ENCODE results near the gene SLC22A31. TPM values are rescaled to one million over a fixed set of nuclear protein-coding genes. Genes with fewer than 3 reads are reported as not detected.

SLC22A31 gene
- total and polyA plus RNA-seq, 9 of the 15 experiments (the other 6 are each of a cell fraction or from before 2014, with no cell fraction given), result 0.29 to 2.2 (median 0.47) TPM; not detected in 3

- TF ChIP-seq, protein P1, sequence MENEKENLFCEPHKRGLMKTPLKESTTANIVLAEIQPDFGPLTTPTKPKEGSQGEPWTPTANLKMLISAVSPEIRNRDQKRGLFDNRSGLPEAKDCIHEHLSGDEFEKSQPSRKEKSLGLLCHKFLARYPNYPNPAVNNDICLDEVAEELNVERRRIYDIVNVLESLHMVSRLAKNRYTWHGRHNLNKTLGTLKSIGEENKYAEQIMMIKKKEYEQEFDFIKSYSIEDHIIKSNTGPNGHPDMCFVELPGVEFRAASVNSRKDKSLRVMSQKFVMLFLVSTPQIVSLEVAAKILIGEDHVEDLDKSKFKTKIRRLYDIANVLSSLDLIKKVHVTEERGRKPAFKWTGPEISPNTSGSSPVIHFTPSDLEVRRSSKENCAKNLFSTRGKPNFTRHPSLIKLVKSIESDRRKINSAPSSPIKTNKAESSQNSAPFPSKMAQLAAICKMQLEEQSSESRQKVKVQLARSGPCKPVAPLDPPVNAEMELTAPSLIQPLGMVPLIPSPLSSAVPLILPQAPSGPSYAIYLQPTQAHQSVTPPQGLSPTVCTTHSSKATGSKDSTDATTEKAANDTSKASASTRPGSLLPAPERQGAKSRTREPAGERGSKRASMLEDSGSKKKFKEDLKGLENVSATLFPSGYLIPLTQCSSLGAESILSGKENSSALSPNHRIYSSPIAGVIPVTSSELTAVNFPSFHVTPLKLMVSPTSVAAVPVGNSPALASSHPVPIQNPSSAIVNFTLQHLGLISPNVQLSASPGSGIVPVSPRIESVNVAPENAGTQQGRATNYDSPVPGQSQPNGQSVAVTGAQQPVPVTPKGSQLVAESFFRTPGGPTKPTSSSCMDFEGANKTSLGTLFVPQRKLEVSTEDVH (IDR thresholded peaks at IDR 0.05; ENCODE audit: low read depth, partially characterized antibody), result peak; percentile 84
- TF ChIP-seq, protein P2, sequence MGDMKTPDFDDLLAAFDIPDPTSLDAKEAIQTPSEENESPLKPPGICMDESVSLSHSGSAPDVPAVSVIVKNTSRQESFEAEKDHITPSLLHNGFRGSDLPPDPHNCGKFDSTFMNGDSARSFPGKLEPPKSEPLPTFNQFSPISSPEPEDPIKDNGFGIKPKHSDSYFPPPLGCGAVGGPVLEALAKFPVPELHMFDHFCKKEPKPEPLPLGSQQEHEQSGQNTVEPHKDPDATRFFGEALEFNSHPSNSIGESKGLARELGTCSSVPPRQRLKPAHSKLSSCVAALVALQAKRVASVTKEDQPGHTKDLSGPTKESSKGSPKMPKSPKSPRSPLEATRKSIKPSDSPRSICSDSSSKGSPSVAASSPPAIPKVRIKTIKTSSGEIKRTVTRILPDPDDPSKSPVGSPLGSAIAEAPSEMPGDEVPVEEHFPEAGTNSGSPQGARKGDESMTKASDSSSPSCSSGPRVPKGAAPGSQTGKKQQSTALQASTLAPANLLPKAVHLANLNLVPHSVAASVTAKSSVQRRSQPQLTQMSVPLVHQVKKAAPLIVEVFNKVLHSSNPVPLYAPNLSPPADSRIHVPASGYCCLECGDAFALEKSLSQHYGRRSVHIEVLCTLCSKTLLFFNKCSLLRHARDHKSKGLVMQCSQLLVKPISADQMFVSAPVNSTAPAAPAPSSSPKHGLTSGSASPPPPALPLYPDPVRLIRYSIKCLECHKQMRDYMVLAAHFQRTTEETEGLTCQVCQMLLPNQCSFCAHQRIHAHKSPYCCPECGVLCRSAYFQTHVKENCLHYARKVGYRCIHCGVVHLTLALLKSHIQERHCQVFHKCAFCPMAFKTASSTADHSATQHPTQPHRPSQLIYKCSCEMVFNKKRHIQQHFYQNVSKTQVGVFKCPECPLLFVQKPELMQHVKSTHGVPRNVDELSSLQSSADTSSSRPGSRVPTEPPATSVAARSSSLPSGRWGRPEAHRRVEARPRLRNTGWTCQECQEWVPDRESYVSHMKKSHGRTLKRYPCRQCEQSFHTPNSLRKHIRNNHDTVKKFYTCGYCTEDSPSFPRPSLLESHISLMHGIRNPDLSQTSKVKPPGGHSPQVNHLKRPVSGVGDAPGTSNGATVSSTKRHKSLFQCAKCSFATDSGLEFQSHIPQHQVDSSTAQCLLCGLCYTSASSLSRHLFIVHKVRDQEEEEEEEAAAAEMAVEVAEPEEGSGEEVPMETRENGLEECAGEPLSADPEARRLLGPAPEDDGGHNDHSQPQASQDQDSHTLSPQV (IDR thresholded peaks at IDR 0.05), result no peak
- TF ChIP-seq ZBTB17 (CRISPR knock-in tag; IDR thresholded peaks at IDR 0.05) (peak; percentile 48; the same call in 1 of the 2 replicates), ARNT (IDR thresholded peaks at IDR 0.05) (no peak), ZNF507 (tag; conservative IDR thresholded peaks at IDR 0.05) (no peak), BMI1 (IDR thresholded peaks at IDR 0.05; ENCODE audit: low read length) (no peak), ZMIZ1 (IDR thresholded peaks at IDR 0.05; ENCODE audit: low read depth in 2 of 2, low read length in 2 of 2) (0 out of 4 replicates have a peak, but pooled peaks of 1 of the 2 experiments have one; percentile 28), NR3C1 (CRISPR knock-in tag; IDR thresholded peaks at IDR 0.05) (no peak), FOXP4 (CRISPR knock-in tag; IDR thresholded peaks at IDR 0.05; ENCODE audit: borderline replicate concordance) (no peak), POLR2A (conservative IDR thresholded peaks at IDR 0.05) (peak; percentile 94)
- TF ChIP-seq, protein P3, sequence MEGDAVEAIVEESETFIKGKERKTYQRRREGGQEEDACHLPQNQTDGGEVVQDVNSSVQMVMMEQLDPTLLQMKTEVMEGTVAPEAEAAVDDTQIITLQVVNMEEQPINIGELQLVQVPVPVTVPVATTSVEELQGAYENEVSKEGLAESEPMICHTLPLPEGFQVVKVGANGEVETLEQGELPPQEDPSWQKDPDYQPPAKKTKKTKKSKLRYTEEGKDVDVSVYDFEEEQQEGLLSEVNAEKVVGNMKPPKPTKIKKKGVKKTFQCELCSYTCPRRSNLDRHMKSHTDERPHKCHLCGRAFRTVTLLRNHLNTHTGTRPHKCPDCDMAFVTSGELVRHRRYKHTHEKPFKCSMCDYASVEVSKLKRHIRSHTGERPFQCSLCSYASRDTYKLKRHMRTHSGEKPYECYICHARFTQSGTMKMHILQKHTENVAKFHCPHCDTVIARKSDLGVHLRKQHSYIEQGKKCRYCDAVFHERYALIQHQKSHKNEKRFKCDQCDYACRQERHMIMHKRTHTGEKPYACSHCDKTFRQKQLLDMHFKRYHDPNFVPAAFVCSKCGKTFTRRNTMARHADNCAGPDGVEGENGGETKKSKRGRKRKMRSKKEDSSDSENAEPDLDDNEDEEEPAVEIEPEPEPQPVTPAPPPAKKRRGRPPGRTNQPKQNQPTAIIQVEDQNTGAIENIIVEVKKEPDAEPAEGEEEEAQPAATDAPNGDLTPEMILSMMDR (IDR thresholded peaks at IDR 0.05 in 2 of 3, conservative IDR thresholded peaks at IDR 0.05 in 1 of 3; ENCODE audit: insufficient read depth in 2 of 3, low read depth in 1 of 3, low read length in 3 of 3), result peak in 1 of 3 experiments; percentile 2; a peak in 1 of 6 replicates
These were observed 17.3 kb upstream of the SLC22A31 start, which contains the start of gene ZNF778 (continued) for GRCh38 chr16:89217388-89218191.
